K562 (cell line): Measurements from ENCODE around the gene GPR3. TPM values are rescaled to one million over a fixed set of nuclear protein-coding genes. Genes with fewer than 3 reads are reported as not detected.

Source experiments
- ARNT ChIP-seq, 2 experiments: fragments of 450-650 bp; IDR thresholded peaks; 2 replicates each; pipeline ENCODE4 v1.6.1; 2016; ENCODE audit warnings: mild to moderate bottlenecking in 1 of 2
- CBFA2T3 ChIP-seq: fragments of 450-650 bp; IDR thresholded peaks from 2 replicates; pipeline ENCODE4 v1.6.1; 2017
- E4F1 ChIP-seq: fragments of 250-450 bp; sonication (Bioruptor Pico); IDR thresholded peaks from 2 replicates; pipeline ENCODE4 v1.5.0; 2021; ENCODE audit warnings: mild to moderate bottlenecking, borderline replicate concordance
- GTF2B ChIP-seq: IDR thresholded peaks from 2 replicates; pipeline ENCODE4 v1.6.1; 2011; ENCODE audit not compliant: insufficient read length; ENCODE audit errors: extremely low read depth
- JUN ChIP-seq, 2 experiments: sonication (generic) in 1 of 2; formaldehyde crosslinking in 1 of 2; IDR thresholded peaks; 2 replicates each; pipeline versions ENCODE4 v1.6.1 to v1.8.0; 2012 to 2022; ENCODE audit warnings: borderline replicate concordance in 2 of 2, mild to moderate bottlenecking in 2 of 2, improper control_type of control experiment in 1 of 2, low read depth in 1 of 2, low read length in 1 of 2, missing genetic modification reagents in 1 of 2
- POLR3G ChIP-seq: IDR thresholded peaks from 2 replicates; pipeline ENCODE4 v1.6.1; 2011; ENCODE audit not compliant: insufficient read length, insufficient replicate concordance; ENCODE audit errors: extremely low read depth
- SMARCC2 ChIP-seq: fragments of 450-650 bp; IDR thresholded peaks from 2 replicates; pipeline ENCODE4 v1.6.1; 2017; ENCODE audit warnings: antibody characterized with exemption, moderate library complexity, mild to moderate bottlenecking, low read depth
- SPI1 ChIP-seq: IDR thresholded peaks from 2 replicates; pipeline ENCODE4 v1.6.1; 2011; ENCODE audit warnings: low read depth, low read length, control low read depth, borderline replicate concordance
- SRSF7 ChIP-seq: fragments of 200-400 bp; formaldehyde crosslinking; optimal IDR thresholded peaks from 2 replicates; pipeline ENCODE3; 2017; ENCODE audit warnings: mild to moderate bottlenecking, low read depth, low read length
- STAT6 ChIP-seq: sonication (generic); formaldehyde crosslinking; IDR thresholded peaks from 2 replicates; pipeline ENCODE4 v1.8.1; 2023; ENCODE audit warnings: mild to moderate bottlenecking, missing genetic modification reagents
- THRA ChIP-seq: fragments of 450-650 bp; IDR thresholded peaks from 2 replicates; pipeline ENCODE4 v1.6.1; 2017; ENCODE audit warnings: mild to moderate bottlenecking, moderate library complexity
- ZBTB17 ChIP-seq: fragments of 450-650 bp; formaldehyde crosslinking; IDR thresholded peaks from 2 replicates; pipeline ENCODE4 v1.4.0; 2020; ENCODE audit warnings: mild to moderate bottlenecking
- ZNF165 ChIP-seq: fragments of 250-450 bp; sonication (Bioruptor Pico); IDR thresholded peaks from 2 replicates; pipeline ENCODE4 v1.4.0; 2020; ENCODE audit warnings: borderline replicate concordance
- ZNF280A ChIP-seq: fragments of 450-650 bp; IDR thresholded peaks from 2 replicates; pipeline ENCODE4 v1.6.1; 2018; ENCODE audit warnings: mild to moderate bottlenecking, low read depth; ENCODE audit not compliant: partially characterized antibody
- ZNF282 ChIP-seq: sonication (generic); formaldehyde crosslinking; IDR thresholded peaks from 2 replicates; pipeline ENCODE4 v1.8.1; 2023; ENCODE audit warnings: missing genetic modification reagents
- ZNF507 ChIP-seq: conservative IDR thresholded peaks from 2 replicates; pipeline ENCODE4 v1.6.1; 2017; ENCODE audit warnings: missing genetic modification characterization, missing compliant biosample characterization
- polyA plus RNA-seq, 8 experiments: library from polyadenylated mRNA; depleted of rRNA in 4 of 8; stranded (reverse) in 5 of 8; unstranded in 3 of 8; fragments of >200 nt; fragmentation: Nextera tagmentation in 2 of 8; fragmentation: Illumina TruSeq in 1 of 8; extraction: Ambion mirVana in 2 of 8; extraction: Trizol in 1 of 8; gene quantifications; 2 replicates each; pipeline versions ENCODE4 v1.2.1 to v1.2.3, GENCODE V29; 2011 to 2014; ENCODE audit warnings: inconsistent platforms in 1 of 8, missing spikeins in 1 of 8
- total RNA-seq, 7 experiments: library from RNA; depleted of rRNA in 6 of 7; stranded (reverse); fragments of >200 nt in 6 of 7; fragmentation: Illumina TruSeq in 2 of 7; extraction: Trizol in 2 of 7; gene quantifications; 2 replicates each; pipeline versions ENCODE4 v1.2.1 to v1.2.3, GENCODE V29; 2011 to 2021; ENCODE audit warnings: low replicate concordance in 1 of 7

The GPR3 gene
- total and polyA plus RNA-seq, 9 of the 15 experiments (the other 6 are each of a cell fraction or from before 2014, with no cell fraction given), result 0.24 to 11.5 (median 3.7) TPM

- TF ChIP-seq GTF2B (no peak), SMARCC2 (no peak), ZNF282 (CRISPR knock-in tag) (no peak), THRA (no peak), ARNT (IDR thresholded peaks at IDR 0.05) (no peak), CBFA2T3 (no peak), ZNF507 (tag) (no peak), STAT6 (CRISPR knock-in tag) (no peak), SRSF7 (no peak), ZNF165 (no peak), E4F1 (CRISPR knock-in tag) (no peak), JUN (IDR thresholded peaks at IDR 0.05; ENCODE audit: borderline replicate concordance, low read depth, low read length) (no peak), JUN (CRISPR knock-in tag; IDR thresholded peaks at IDR 0.05; ENCODE audit: borderline replicate concordance) (no peak), POLR3G (no peak), ZBTB17 (CRISPR knock-in tag) (no peak), ZNF280A (no peak), SPI1 (no peak; the same call in 1 of the 2 replicates)
These were observed 26.9 kb upstream of the GPR3 start (continued) for GRCh38 chr1:27365372-27366112.
